Thyroid gland (tissue), 4 donors: ENCODE measurements around the gene ZNF557.
"Not testable (repeated sequence)": the region's sequence is repeated elsewhere in the genome, so short reads cannot be mapped to it uniquely, and the experiment has no call there.

ENCODE experiments used
- CTCF ChIP-seq, 6 experiments: fragments of 200-600 bp in 3 of 6; fragments of 450-650 bp in 3 of 6; sonication (generic) in 3 of 6; IDR thresholded peaks; one replicate each; pipeline ENCODE4 v1.5.1; 2016 to 2019; ENCODE audit warnings: antibody characterized with exemption in 6 of 6, mild to moderate bottlenecking in 2 of 6, inconsistent platforms in 1 of 6, moderate library complexity in 1 of 6
- POLR2A ChIP-seq, 2 donors: fragments of 450-650 bp; IDR thresholded peaks; one replicate each; pipeline ENCODE4 v1.6.1; 2017; ENCODE audit warnings: antibody characterized with exemption in 2 of 2, mild to moderate bottlenecking in 2 of 2, moderate library complexity in 1 of 2

GRCh38 chr19:7056371-7056770, 13.1 kb upstream of the ZNF557 start:
- TF ChIP-seq POLR2A, CTCF (IDR thresholded peaks at IDR 0.05): not testable (repeated sequence)
